GM23338 (cell line): ENCODE data around the gene CDH4. TPM values are rescaled to one million over a fixed set of nuclear protein-coding genes. Genes with fewer than 3 reads are reported as not detected.

Source experiments
- ATAC-seq: fragments of 200-7000 bp; cut with Tn5 transposase; 3 replicates; pipeline ENCODE4 v1.9.1; 2020
- DNase-seq: peaks from one replicate; pipeline ENCODE4 v3.0.0-alpha.2; 2015; ENCODE audit warnings: low spot score
- H2AFZ ChIP-seq: fragments of 200-600 bp; sonication (generic); 2 replicates; pipeline ENCODE4 v1.8.0; 2016; ENCODE audit warnings: antibody characterized with exemption, mild to moderate bottlenecking, moderate library complexity
- H3F3A ChIP-seq: fragments of 200-600 bp; sonication (generic); replicated peaks from 2 replicates; pipeline ENCODE4 v1.8.0; 2017; ENCODE audit warnings: antibody characterized with exemption, mixed run types, low read depth
- H3K27ac ChIP-seq: fragments of 200-600 bp; sonication (generic); 2 replicates; pipeline ENCODE4 v1.6.1; 2016; ENCODE audit warnings: low read depth
- H3K27me3 ChIP-seq: fragments of 200-600 bp; sonication (generic); 2 replicates; pipeline ENCODE4 v1.8.0; 2016; ENCODE audit warnings: mild to moderate bottlenecking, mixed run types, moderate library complexity; ENCODE audit not compliant: insufficient read depth
- H3K36me3 ChIP-seq: fragments of 200-600 bp; sonication (generic); 2 replicates; pipeline ENCODE4 v1.8.0; 2016; ENCODE audit warnings: mild to moderate bottlenecking; ENCODE audit not compliant: insufficient read depth
- H3K4me1 ChIP-seq: fragments of 200-600 bp; sonication (generic); 2 replicates; pipeline ENCODE4 v1.8.0; 2016; ENCODE audit warnings: mild to moderate bottlenecking, moderate library complexity; ENCODE audit not compliant: insufficient read depth
- H3K4me2 ChIP-seq: fragments of 200-600 bp; sonication (generic); 2 replicates; pipeline ENCODE4 v1.7.1; 2017; ENCODE audit warnings: mixed run types
- H3K4me3 ChIP-seq: fragments of 200-600 bp; sonication (generic); 2 replicates; pipeline ENCODE4 v1.6.1; 2016; ENCODE audit warnings: mixed run types
- H3K79me2 ChIP-seq: fragments of 200-600 bp; sonication (generic); replicated peaks from 2 replicates; pipeline ENCODE4 v1.8.0; 2017; ENCODE audit warnings: mild to moderate bottlenecking; ENCODE audit not compliant: insufficient read depth
- H3K9me2 ChIP-seq: fragments of 200-600 bp; sonication (generic); 2 replicates; pipeline ENCODE4 v1.8.0; 2017; ENCODE audit not compliant: insufficient read depth
- H4K20me1 ChIP-seq: fragments of 200-600 bp; sonication (generic); replicated peaks from 2 replicates; pipeline ENCODE4 v1.8.0; 2017; ENCODE audit warnings: mild to moderate bottlenecking; ENCODE audit not compliant: insufficient read depth
- H3K27ac Mint-ChIP-seq: 2 replicates; pipeline ENCODE4 v1.8.0; 2020; ENCODE audit warnings: inconsistent platforms, mild to moderate bottlenecking, moderate library complexity, mixed read lengths
- H3K27me3 Mint-ChIP-seq: 3 replicates; pipeline ENCODE4 v1.8.0; 2022; ENCODE audit warnings: low read depth, mild to moderate bottlenecking, moderate library complexity, mixed read lengths, inconsistent platforms; ENCODE audit not compliant: insufficient read depth, poor library complexity
- H3K36me3 Mint-ChIP-seq: 3 replicates; pipeline ENCODE4 v1.8.0; 2021; ENCODE audit warnings: low read depth, mild to moderate bottlenecking, inconsistent platforms, moderate library complexity, mixed read lengths
- H3K4me1 Mint-ChIP-seq: 3 replicates; pipeline ENCODE4 v1.8.0; 2020; ENCODE audit warnings: mild to moderate bottlenecking, inconsistent platforms, mixed read lengths
- H3K4me3 Mint-ChIP-seq: 3 replicates; pipeline ENCODE4 v1.8.0; 2021; ENCODE audit warnings: moderate library complexity, mild to moderate bottlenecking, inconsistent platforms, mixed read lengths
- H3K9me3 Mint-ChIP-seq: 3 replicates; pipeline ENCODE4 v1.8.0; 2020; ENCODE audit warnings: moderate library complexity, mild to moderate bottlenecking, inconsistent platforms, mixed read lengths
- JUNB ChIP-seq: IDR thresholded peaks from one replicate; pipeline ENCODE4 v1.6.1; 2016; ENCODE audit warnings: antibody characterized with exemption; ENCODE audit not compliant: unreplicated experiment
- ZNF114 ChIP-seq: fragments of 250-450 bp; sonication (Bioruptor Pico); IDR thresholded peaks from 2 replicates; pipeline ENCODE4 v1.5.0; 2020; ENCODE audit warnings: mild to moderate bottlenecking, moderate library complexity
- polyA plus RNA-seq: library from polyadenylated mRNA; unstranded; fragments of >200 nt; fragmentation: Nextera tagmentation; extraction: Ambion mirVana; gene quantifications from 2 replicates; pipeline ENCODE4 v1.2.1, GENCODE V29; 2016
- total RNA-seq: library from RNA; depleted of rRNA; stranded (reverse); fragments of >200 nt; shearing (Covaris generic); gene quantifications from 2 replicates; pipeline ENCODE4 v1.2.3, GENCODE V29; 2014
- TF ChIP-seq, protein P1 (sequence below): IDR thresholded peaks from one replicate; pipeline ENCODE4 v1.6.1; 2018; ENCODE audit warnings: antibody characterized with exemption; ENCODE audit not compliant: unreplicated experiment
- TF ChIP-seq, protein P2 (sequence below): fragments of 250-450 bp; sonication (Bioruptor Pico); IDR thresholded peaks from 2 replicates; pipeline ENCODE4 v1.5.0; 2020; ENCODE audit warnings: mild to moderate bottlenecking, moderate library complexity

The CDH4 gene
- total and polyA plus RNA-seq, 2 experiments from 2014 or later, result 1.2 to 4.2 TPM

DNA sequence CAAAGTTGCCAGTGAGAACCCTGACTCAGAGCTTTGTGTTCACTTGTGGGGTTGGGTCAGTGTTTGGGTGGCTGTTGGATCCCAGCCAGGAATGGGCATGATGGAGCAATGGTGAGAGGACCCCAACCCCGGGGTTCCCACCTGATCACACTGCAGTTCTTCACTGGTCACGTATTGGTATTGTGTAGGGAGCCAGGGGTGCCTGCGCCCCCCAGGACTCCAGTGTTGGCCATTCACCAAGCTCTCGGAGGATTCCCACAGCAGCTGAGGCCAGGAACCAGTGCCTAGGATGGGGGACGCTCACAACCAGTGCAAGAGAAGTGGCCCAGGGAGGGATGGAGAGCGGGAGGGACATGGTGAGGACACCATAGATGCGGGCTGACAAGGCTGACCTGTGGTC, 207.2 kb downstream of the CDH4 start:
- no peak overlapping the region for H3K4me3 Mint-ChIP-seq
- Histone ChIP-seq H3K79me2 (no peaks in the 10 kb centered on the region), H3F3A (no peaks in the 10 kb centered on the region), H3K4me3 (no peak overlapping the region), H4K20me1 (no peaks in the 10 kb centered on the region), H3K36me3 (no peaks in the 10 kb centered on the region), H3K4me2 (no peak overlapping the region), H3K27ac (no peak overlapping the region), H3K9me2 (peaks cover 10% of the 10 kb centered on the region; the same call in 1 of the 2 replicates), H3K27me3 (no peaks in the 10 kb centered on the region), H3K4me1 (peaks cover 4% of the 10 kb centered on the region; the same call in 1 of the 2 replicates), H2AFZ (no peak overlapping the region)
- TF ChIP-seq, protein P1, sequence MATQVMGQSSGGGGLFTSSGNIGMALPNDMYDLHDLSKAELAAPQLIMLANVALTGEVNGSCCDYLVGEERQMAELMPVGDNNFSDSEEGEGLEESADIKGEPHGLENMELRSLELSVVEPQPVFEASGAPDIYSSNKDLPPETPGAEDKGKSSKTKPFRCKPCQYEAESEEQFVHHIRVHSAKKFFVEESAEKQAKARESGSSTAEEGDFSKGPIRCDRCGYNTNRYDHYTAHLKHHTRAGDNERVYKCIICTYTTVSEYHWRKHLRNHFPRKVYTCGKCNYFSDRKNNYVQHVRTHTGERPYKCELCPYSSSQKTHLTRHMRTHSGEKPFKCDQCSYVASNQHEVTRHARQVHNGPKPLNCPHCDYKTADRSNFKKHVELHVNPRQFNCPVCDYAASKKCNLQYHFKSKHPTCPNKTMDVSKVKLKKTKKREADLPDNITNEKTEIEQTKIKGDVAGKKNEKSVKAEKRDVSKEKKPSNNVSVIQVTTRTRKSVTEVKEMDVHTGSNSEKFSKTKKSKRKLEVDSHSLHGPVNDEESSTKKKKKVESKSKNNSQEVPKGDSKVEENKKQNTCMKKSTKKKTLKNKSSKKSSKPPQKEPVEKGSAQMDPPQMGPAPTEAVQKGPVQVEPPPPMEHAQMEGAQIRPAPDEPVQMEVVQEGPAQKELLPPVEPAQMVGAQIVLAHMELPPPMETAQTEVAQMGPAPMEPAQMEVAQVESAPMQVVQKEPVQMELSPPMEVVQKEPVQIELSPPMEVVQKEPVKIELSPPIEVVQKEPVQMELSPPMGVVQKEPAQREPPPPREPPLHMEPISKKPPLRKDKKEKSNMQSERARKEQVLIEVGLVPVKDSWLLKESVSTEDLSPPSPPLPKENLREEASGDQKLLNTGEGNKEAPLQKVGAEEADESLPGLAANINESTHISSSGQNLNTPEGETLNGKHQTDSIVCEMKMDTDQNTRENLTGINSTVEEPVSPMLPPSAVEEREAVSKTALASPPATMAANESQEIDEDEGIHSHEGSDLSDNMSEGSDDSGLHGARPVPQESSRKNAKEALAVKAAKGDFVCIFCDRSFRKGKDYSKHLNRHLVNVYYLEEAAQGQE, result no peak
- TF ChIP-seq, protein P2, sequence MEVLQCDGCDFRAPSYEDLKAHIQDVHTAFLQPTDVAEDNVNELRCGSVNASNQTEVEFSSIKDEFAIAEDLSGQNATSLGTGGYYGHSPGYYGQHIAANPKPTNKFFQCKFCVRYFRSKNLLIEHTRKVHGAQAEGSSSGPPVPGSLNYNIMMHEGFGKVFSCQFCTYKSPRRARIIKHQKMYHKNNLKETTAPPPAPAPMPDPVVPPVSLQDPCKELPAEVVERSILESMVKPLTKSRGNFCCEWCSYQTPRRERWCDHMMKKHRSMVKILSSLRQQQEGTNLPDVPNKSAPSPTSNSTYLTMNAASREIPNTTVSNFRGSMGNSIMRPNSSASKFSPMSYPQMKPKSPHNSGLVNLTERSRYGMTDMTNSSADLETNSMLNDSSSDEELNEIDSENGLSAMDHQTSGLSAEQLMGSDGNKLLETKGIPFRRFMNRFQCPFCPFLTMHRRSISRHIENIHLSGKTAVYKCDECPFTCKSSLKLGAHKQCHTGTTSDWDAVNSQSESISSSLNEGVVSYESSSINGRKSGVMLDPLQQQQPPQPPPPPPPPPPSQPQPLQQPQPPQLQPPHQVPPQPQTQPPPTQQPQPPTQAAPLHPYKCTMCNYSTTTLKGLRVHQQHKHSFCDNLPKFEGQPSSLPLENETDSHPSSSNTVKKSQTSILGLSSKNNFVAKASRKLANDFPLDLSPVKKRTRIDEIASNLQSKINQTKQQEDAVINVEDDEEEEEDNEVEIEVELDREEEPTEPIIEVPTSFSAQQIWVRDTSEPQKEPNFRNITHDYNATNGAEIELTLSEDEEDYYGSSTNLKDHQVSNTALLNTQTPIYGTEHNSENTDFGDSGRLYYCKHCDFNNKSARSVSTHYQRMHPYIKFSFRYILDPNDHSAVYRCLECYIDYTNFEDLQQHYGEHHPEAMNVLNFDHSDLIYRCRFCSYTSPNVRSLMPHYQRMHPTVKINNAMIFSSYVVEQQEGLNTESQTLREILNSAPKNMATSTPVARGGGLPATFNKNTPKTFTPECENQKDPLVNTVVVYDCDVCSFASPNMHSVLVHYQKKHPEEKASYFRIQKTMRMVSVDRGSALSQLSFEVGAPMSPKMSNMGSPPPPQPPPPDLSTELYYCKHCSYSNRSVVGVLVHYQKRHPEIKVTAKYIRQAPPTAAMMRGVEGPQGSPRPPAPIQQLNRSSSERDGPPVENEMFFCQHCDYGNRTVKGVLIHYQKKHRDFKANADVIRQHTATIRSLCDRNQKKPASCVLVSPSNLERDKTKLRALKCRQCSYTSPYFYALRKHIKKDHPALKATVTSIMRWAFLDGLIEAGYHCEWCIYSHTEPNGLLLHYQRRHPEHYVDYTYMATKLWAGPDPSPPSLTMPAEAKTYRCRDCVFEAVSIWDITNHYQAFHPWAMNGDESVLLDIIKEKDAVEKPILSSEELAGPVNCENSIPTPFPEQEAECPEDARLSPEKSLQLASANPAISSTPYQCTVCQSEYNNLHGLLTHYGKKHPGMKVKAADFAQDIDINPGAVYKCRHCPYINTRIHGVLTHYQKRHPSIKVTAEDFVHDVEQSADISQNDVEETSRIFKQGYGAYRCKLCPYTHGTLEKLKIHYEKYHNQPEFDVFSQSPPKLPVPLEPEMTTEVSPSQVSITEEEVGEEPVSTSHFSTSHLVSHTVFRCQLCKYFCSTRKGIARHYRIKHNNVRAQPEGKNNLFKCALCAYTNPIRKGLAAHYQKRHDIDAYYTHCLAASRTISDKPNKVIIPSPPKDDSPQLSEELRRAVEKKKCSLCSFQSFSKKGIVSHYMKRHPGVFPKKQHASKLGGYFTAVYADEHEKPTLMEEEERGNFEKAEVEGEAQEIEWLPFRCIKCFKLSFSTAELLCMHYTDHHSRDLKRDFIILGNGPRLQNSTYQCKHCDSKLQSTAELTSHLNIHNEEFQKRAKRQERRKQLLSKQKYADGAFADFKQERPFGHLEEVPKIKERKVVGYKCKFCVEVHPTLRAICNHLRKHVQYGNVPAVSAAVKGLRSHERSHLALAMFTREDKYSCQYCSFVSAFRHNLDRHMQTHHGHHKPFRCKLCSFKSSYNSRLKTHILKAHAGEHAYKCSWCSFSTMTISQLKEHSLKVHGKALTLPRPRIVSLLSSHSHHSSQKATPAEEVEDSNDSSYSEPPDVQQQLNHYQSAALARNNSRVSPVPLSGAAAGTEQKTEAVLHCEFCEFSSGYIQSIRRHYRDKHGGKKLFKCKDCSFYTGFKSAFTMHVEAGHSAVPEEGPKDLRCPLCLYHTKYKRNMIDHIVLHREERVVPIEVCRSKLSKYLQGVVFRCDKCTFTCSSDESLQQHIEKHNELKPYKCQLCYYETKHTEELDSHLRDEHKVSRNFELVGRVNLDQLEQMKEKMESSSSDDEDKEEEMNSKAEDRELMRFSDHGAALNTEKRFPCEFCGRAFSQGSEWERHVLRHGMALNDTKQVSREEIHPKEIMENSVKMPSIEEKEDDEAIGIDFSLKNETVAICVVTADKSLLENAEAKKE, result no peak
- TF ChIP-seq ZNF114 (CRISPR knock-in tag) (no peak), JUNB (no peak)
- H3K36me3 Mint-ChIP-seq, result peaks cover 17% of the 10 kb centered on the region
- no peak for DNase-seq
- H3K4me1 Mint-ChIP-seq, result 0 out of 3 replicates have a peak, but pooled peaks cover 2% of the 10 kb centered on the region
- H3K27ac Mint-ChIP-seq, result no peak overlapping the region
- peaks cover 26% of the 10 kb centered on the region for H3K9me3 Mint-ChIP-seq
- peaks cover 10% of the 10 kb centered on the region for H3K27me3 Mint-ChIP-seq
- ATAC-seq, result no peak
